Hair follicular keratinocyte (primary cell): Measurements from ENCODE around the gene HRAS. TPM values are rescaled to one million over a fixed set of nuclear protein-coding genes. Genes with fewer than 3 reads are reported as not detected.

ENCODE experiments used
- total RNA-seq: library from RNA; depleted of rRNA; stranded (reverse); fragments of >200 nt; gene quantifications from 2 replicates; pipeline ENCODE4 v1.2.3, GENCODE V29; 2015

The HRAS gene
- 116 and 135 TPM in 2 replicates for total RNA-seq

DNA sequence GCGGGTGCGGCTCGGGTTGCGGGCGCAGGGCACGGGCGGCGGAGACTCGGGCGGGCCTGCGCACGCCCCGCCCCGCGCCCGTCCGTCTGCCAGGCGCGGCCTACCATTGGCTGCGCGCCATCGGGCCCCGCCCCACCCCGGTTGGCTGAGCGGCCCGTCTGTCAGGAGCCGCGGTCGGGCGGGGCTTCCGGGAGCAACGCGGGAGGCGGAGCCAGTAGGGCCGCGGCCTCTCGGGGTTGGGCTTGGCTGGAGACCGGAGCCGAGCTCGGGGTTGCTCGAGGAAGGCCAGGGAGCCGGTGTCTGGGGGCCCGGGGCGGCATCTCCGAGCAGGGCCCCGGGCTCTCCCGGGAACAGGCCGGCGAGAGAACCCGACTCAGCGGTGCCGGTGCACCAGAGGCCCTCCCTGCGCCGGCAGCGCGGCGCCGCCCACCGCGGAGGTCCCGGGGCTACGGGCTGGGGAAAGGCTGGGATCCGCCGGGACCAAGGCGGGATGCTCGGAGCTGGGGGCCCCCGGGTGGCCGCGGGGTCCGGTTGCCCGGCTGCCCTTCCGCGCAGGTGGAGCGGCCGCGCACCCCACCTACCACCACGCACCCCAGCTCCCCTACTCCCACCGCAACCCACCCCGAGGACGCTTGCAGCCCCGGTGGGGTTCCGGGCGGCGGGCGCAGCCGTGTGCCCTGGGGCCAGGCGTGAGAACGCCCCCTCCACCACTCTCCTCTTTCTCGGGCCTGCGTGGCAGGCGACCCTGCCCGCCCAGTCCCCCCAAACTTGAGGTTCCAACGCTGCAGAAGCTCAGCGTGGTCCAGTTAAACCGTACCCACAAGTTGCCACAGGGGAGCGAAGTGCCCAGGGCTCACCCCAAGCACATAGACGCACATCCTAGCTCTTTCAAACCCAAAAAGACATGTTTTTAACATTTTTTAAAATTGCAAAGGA lies at the start of gene HRAS:
HRAS (minus strand) TSS at position 58 of the 936 bp plus-strand sequence.

DNA sequence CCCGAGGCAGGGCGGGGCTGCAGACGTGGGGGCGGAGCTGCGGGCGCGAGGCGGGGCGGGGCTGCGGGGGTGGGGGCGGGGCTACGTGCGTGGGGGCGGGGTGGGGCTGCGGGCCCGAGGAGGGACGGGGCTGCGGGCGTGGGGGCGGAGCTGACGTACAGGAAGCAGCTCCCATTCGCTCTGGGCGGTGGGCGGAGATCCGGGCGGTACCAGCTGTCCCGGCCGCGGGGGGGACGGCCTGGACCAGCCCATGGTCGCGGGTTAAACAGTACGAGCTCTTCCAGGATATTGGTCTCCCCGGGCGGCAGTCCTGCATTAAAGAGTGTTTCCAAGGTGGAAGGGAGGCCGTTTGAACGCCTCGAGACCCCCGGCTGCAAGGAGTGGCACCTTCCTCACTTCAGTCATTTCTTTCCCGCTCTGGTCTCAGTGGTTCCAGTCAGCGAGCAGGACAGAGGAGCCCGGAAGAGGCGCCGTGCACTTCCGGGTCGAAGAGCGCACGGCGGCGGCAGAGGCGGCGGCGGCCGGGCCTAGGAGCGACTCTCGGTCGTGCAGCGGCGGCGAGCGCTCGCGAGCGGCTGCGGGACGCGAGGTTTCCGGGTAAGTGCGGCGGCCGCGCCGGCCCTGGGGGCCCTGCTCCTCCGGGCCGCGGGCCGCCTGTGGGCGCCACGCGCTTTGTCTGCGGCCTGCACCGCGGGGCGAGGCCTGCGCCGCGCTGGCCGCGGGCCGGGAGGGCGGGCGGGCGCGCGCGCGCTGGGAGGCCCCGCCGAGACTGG lies 40.8 kb upstream of the HRAS start, which contains the start of gene PHRF1:
PHRF1 (plus strand) TSS at position 475 of the 773 bp plus-strand sequence. CDS start 5,043 bp downstream, outside the sequence.

GRCh38 chr11:560305-561147 lies 25.1 kb upstream of the HRAS start, which contains the start of the genes LMNTD2 and RASSF7:
Gene LMNTD2, minus strand, starts transcription at chr11:560738. Its CDS starts 22 bp downstream, at chr11:560716.
Gene RASSF7, plus strand, starts transcription at chr11:560970. Its CDS starts 799 bp downstream, at chr11:561769.

GRCh38 chr11:536841-537621 lies 1.7 kb upstream of the HRAS start, which contains the start of gene LRRC56:
Gene LRRC56, plus strand, starts transcription at chr11:537527. Its CDS starts 3,158 bp downstream, at chr11:540685.

GRCh38 chr11:506995-507726 lies 28.2 kb downstream of the HRAS start, which contains the start of gene RNH1:
Gene RNH1, minus strand, starts transcription at chr11:507242. Its CDS starts 5,080 bp downstream, at chr11:502162.

Other genes starting within 250 kb of the HRAS start
- gene PGGHG, start 246.4 kb downstream of the HRAS start, total RNA-seq, result 1.0 and 3.6 TPM in 2 replicates
- not detected in 2 replicates for gene IFITM5, start 236.1 kb downstream of the HRAS start, total RNA-seq
- gene IFITM2, start 227.8 kb downstream of the HRAS start, total RNA-seq, result 16.7 and 23.8 TPM in 2 replicates
- gene IFITM1, start 221.5 kb downstream of the HRAS start, total RNA-seq, result 6.8 and 20.1 TPM in 2 replicates
- gene IFITM3, start 214.7 kb downstream of the HRAS start, total RNA-seq, result 41.5 and 86.0 TPM in 2 replicates
- 11.0 and 21.8 TPM in 2 replicates for gene B4GALNT4, start 166.1 kb downstream of the HRAS start, total RNA-seq
- 292 and 373 TPM in 2 replicates for gene PKP3, start 141.4 kb downstream of the HRAS start, total RNA-seq
- 5.9 and 7.8 TPM in 2 replicates for gene SIGIRR, start 120.6 kb downstream of the HRAS start, total RNA-seq
- gene ANO9, start 93.6 kb downstream of the HRAS start, total RNA-seq, result 9.5 and 19.5 TPM in 2 replicates
- 38.2 and 52.8 TPM in 2 replicates for gene PTDSS2, start 85.3 kb downstream of the HRAS start, total RNA-seq
- 322 and 445 TPM in 2 replicates for gene RNH1, start 28.3 kb downstream of the HRAS start, total RNA-seq
- under 0.01 and 0.34 TPM in 2 replicates for gene LRRC56, start 2.0 kb upstream of the HRAS start, total RNA-seq
- gene LMNTD2, start 25.2 kb upstream of the HRAS start, total RNA-seq, result 0.23 and 3.0 TPM in 2 replicates
- 47.2 and 60.8 TPM in 2 replicates for gene RASSF7, start 25.4 kb upstream of the HRAS start, total RNA-seq
- 13.8 and 21.4 TPM in 2 replicates for gene PHRF1, start 40.9 kb upstream of the HRAS start, total RNA-seq
- gene IRF7, start 80.4 kb upstream of the HRAS start, total RNA-seq, result 8.0 and 15.8 TPM in 2 replicates
- gene CDHR5, start 89.4 kb upstream of the HRAS start, total RNA-seq, result not detected in 2 replicates
- gene SCT, start 91.6 kb upstream of the HRAS start, total RNA-seq, result not detected in 2 replicates
- gene DRD4, start 101.7 kb upstream of the HRAS start, total RNA-seq, result not detected in 2 replicates
- 16.0 and 25.5 TPM in 2 replicates for gene DEAF1, start 159.6 kb upstream of the HRAS start, total RNA-seq
- 23.7 and 40.1 TPM in 2 replicates for gene TMEM80, start 160.2 kb upstream of the HRAS start, total RNA-seq
- 92.0 and 124 TPM in 2 replicates for gene EPS8L2, start 170.7 kb upstream of the HRAS start, total RNA-seq
- gene TALDO1, start 211.9 kb upstream of the HRAS start, total RNA-seq, result 212 and 214 TPM in 2 replicates
- gene GATD1, start 241.9 kb upstream of the HRAS start, total RNA-seq, result 23.1 and 25.0 TPM in 2 replicates